Testis (tissue), 2 donors: Measurements from ENCODE around the gene COL9A3.

Experiments
- POLR2A ChIP-seq: fragments of 450-650 bp; IDR thresholded peaks from one replicate; pipeline ENCODE4 v1.6.1; 2017; ENCODE audit warnings: antibody characterized with exemption, mild to moderate bottlenecking, moderate library complexity
- TF ChIP-seq, protein P1 (sequence below), 3 experiments: fragments of 450-650 bp in 2 of 3; fragments of 200-600 bp in 1 of 3; sonication (generic) in 1 of 3; IDR thresholded peaks; one replicate each; pipeline ENCODE4 v1.5.1; 2016 to 2019; ENCODE audit warnings: antibody characterized with exemption in 3 of 3, mild to moderate bottlenecking in 2 of 3, moderate library complexity in 1 of 3

DNA sequence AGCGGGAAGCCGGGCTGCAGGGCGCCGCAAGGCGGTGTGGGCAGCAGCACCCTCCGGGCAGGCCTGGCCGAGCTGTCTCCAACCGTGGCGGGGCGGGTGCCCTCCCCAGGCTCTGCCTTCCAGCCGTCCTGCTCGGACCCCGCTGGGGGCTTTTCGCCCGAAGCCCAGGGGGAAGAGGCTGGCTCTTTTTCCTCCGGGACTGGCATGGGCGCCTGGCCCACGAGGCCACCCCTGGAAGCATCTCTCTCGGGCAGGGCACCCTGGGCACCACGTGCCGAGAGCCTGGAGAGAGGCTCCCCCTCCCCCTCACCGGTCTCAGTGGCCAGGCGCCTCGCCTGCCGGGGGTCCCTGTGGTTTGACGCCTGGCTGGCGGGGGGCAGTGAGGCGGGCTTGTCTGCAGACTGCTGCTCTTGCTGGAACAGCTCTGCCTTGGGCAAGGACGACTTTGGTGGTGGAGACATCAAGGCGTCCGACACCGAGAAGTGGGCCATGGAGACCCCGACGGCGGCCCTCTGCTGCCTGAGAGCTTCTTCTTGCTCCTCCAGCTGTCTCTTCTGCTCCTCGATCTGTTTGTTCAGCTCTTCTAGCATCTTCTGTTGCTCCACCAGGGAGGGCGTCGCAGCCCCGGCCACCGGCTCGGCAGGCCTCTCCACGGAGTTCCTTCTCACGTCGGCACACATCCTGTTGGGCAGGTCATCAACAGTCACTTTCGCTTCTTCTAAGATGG is 64.2 kb downstream of the COL9A3 start:
- TF ChIP-seq, protein P1, sequence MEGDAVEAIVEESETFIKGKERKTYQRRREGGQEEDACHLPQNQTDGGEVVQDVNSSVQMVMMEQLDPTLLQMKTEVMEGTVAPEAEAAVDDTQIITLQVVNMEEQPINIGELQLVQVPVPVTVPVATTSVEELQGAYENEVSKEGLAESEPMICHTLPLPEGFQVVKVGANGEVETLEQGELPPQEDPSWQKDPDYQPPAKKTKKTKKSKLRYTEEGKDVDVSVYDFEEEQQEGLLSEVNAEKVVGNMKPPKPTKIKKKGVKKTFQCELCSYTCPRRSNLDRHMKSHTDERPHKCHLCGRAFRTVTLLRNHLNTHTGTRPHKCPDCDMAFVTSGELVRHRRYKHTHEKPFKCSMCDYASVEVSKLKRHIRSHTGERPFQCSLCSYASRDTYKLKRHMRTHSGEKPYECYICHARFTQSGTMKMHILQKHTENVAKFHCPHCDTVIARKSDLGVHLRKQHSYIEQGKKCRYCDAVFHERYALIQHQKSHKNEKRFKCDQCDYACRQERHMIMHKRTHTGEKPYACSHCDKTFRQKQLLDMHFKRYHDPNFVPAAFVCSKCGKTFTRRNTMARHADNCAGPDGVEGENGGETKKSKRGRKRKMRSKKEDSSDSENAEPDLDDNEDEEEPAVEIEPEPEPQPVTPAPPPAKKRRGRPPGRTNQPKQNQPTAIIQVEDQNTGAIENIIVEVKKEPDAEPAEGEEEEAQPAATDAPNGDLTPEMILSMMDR (IDR thresholded peaks at IDR 0.05) = no peak
- TF ChIP-seq POLR2A = no peak
